Activated T-helper 1 cell treated with Interleukin-2 at 50 U/mL for 16 hours (primary cell): ENCODE data around the gene C9orf153.

ENCODE experiments used
- DNase-seq: peaks from one replicate; pipeline ENCODE4 v3.0.0-alpha.2; 2020; ENCODE audit warnings: low read depth

Gene C9orf153

GRCh38 chr9:86187121-86187520 lies 72.3 kb downstream of the C9orf153 start:
- no peak for DNase-seq

GRCh38 chr9:86186696-86187095 lies 72.8 kb downstream of the C9orf153 start:
- DNase-seq, result no peak

- no peak for DNase-seq
These were observed 73.6 kb downstream of the C9orf153 start for GRCh38 chr9:86185872-86186271.

GRCh38 chr9:86184138-86184524 lies 75.3 kb downstream of the C9orf153 start:
- no peak for DNase-seq

DNA sequence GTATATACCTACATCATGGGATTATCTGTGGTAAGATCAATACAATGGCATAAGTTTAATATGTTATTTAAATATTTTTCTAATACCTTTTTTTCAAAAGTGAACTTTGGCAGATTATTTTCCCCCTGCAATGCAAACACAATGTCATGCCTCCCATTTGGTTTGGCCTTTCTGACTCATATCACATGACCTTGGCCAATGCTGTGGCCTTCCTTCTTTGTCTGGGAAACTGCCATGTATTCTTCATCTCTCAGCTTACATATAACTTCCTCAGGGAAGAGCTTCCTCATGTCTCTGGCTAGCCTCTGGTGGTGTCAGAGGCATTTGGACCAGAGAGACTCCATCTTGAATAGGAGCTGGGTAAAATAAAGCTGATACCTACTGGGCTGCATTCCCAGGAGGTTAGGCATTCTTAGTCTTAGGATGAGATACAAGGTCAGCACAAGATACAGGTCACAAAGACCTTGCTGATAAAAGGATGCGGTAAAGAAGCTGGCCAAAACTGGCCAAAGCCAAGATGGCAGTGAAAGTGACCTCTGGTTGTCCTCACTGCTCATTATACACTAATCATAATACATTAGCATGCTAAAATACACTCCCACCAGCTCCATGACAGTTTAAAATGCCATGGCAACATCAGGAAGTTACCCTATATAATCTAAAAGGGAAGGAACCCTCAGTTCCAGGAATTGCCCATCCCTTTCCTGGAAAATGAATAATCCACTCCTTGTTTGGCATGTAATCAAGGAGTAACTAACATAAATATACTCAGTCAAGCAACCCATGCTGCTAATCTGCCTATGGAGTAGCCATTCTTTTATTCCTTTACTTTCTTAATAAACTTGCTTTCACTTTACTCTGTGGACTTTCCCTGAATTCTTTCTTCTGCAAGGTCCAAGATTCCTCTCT lies 76.0 kb downstream of the C9orf153 start:
- DNase-seq, result no peak

DNA sequence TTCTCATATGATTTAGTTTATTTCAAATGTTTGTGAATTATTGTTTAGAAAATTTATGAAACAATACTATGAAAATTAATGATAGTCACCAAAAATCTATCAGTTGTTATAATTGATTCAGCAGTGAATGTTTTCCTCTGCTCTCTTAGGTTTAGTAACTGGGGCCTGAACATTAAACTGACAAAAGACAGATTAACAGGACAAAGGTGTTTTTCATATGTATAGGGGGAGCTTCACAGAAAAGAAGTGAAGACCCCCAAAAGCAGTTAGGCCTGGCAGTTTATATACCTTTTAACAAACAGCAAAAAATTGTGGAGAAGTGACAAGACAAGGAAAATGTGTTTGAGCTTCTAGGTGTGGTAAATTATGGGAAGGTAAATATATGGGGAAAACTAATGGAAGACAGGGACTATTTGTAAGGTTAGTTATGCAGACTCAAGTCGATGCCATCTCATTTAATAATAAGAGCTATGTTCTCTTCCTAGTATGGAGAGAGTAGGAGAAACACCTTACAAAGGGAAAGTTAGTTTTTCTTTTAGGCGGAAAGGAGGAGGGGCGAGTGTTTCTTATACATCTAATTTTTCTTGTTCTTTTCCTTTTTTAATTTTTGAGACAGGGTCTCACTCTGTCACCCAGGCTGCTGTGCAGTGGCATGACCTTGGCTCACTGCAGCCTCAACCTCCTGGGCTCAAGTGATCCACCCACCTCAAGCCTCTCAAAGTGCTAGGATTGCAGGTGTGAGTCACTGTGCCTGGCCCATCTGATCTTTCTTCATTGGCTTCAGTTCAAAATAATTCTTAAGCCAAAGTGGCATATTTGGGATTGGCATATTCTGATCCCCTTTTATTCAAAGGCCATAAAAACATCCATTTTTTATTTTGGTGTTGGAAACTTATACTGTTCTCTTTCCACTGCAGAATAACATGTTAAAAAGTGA lies 77.8 kb downstream of the C9orf153 start:
- DNase-seq, result no peak

GRCh38 chr9:86178503-86178902 lies 81.0 kb downstream of the C9orf153 start:
- no peak for DNase-seq

DNA sequence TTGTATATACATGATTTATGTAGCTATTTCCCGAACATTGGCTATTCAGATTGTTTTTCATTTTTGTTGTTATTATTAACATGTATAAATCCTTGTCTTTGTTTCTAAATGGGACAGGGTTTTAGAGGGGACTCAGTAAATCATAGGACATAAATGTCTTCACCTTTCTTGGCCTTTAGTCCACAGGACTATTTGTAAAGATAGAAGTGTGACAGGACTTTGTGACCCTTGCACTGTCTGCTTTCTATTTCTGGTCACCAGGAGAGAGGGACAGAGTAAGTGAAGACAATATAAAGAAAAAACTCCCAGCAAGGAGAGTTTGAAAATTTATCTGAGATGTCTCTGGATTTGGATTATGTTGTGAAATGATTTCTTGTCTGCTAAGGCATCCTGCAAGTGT lies 81.5 kb downstream of the C9orf153 start:
- DNase-seq, result no peak

GRCh38 chr9:86176468-86176867 lies 83.0 kb downstream of the C9orf153 start:
- DNase-seq, result no peak

DNA sequence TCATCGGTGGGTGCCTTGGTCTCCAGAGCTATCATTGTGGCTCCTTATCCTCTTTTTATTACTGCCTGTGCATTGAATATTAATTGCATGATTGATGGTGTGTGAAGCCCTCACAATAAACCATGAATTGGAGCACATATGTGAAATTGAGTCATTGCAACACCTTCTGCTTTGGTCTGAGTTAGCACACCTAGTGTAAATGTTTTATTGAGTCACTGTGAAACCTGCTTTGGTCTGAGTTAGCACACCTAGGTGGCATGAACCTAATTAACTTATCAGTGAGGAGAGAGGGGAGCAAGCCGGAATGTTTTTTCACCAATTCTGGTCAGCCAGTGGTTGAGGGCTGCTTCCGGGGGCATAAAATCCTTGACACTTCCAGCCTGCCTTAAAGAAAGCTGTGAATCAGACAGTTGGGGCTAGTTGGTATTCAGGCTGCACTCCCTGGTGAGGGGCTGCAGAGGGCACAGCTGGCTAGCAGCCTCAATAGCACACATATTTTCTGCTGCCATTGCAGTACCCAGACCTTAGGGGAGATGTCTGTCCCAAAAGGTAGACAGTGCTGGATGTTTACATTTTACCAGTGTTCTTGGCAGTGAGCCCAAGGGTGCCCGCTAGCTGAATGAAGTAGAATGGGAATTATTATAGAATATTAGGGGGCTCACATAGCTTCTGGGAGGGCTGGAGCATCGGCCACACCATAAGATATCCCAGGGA lies 83.6 kb downstream of the C9orf153 start:
- DNase-seq, result no peak

DNA sequence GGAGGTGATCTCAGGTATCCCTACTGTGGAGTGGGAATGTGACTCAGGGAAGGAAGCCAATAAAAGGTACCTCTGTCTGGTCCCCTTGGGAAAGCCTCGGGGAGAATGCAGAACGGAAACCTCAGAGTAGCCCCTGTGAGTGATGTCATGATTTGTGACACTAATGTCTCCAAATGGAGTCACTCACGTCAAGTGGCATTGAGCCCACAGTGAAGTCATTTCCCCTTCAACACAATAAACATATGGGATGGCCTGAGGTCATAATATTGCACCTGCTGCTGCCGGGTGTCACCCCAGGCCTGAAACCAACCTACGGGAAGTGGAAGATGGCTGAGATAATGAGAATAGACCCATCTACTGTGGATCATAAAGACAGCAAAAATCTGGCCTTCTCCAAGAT lies 84.2 kb downstream of the C9orf153 start:
- DNase-seq, result no peak
